GM19438 (cell line): ENCODE results near the gene OPHN1.
A peak's percentile ranks its signal among the peaks of the same experiment; 100 is the strongest.

Source experiments
- ATAC-seq: cut with Tn5 transposase; IDR thresholded peaks from one replicate; pipeline ENCODE4 v1.9.1; 2021; ENCODE audit warnings: low read depth; ENCODE audit not compliant: unreplicated experiment

OPHN1 gene

GRCh38 chrX:68433155-68433980, at the start of gene OPHN1:
OPHN1 (minus strand) TSS chrX:68433495; CDS start chrX:68433020, 475 bp downstream.
- peak; percentile 83 for ATAC-seq

GRCh38 chrX:68480969-68481368, 47.7 kb upstream of the OPHN1 start:
- no peak for ATAC-seq

- no peak for ATAC-seq
Measured at GRCh38 chrX:68464796-68465195, 31.5 kb upstream of the OPHN1 start.

GRCh38 chrX:68463880-68464279, 30.6 kb upstream of the OPHN1 start:
- ATAC-seq = no peak

- ATAC-seq = no peak
Measured at GRCh38 chrX:68462653-68463052, 29.4 kb upstream of the OPHN1 start.

GRCh38 chrX:68462197-68462596, 28.9 kb upstream of the OPHN1 start:
- no peak for ATAC-seq

- no peak for ATAC-seq
Measured at GRCh38 chrX:68461576-68461975, 28.3 kb upstream of the OPHN1 start.

GRCh38 chrX:68461093-68461492, 27.8 kb upstream of the OPHN1 start:
- ATAC-seq = no peak

GRCh38 chrX:68455151-68455510, 21.8 kb upstream of the OPHN1 start:
- no peak for ATAC-seq

GRCh38 chrX:68454476-68455150, 21.3 kb upstream of the OPHN1 start:
- no peak for ATAC-seq

- ATAC-seq = no peak
Measured at GRCh38 chrX:68451720-68452119, 18.4 kb upstream of the OPHN1 start.

- ATAC-seq = peak; percentile 66
Measured at GRCh38 chrX:68443155-68443868, 10.0 kb upstream of the OPHN1 start.

GRCh38 chrX:68440940-68441339, 7.6 kb upstream of the OPHN1 start:
- no peak for ATAC-seq

- ATAC-seq = no peak
Measured at GRCh38 chrX:68440442-68440841, 7.1 kb upstream of the OPHN1 start.

- ATAC-seq = no peak
Measured at GRCh38 chrX:68439341-68439740, 6.0 kb upstream of the OPHN1 start.

- no peak for ATAC-seq
Measured at GRCh38 chrX:68438575-68438974, 5.3 kb upstream of the OPHN1 start.

- ATAC-seq = no peak
Measured at GRCh38 chrX:68433981-68434299, 645 bp upstream of the OPHN1 start.

GRCh38 chrX:68432648-68433047, 647 bp downstream of the OPHN1 start:
- no peak for ATAC-seq

- ATAC-seq = no peak
Measured at GRCh38 chrX:68431836-68432235, 1.5 kb downstream of the OPHN1 start.

- ATAC-seq = no peak
Measured at GRCh38 chrX:68429216-68429615, 4.1 kb downstream of the OPHN1 start.

GRCh38 chrX:68428431-68428830, 4.9 kb downstream of the OPHN1 start:
- ATAC-seq = no peak

- no peak for ATAC-seq
Measured at GRCh38 chrX:68424719-68425118, 8.6 kb downstream of the OPHN1 start.
